Neuronal stem cell (in vitro differentiated cells): Measurements from ENCODE around the gene REV1.
"Not testable (repeated sequence)": the region's sequence is repeated elsewhere in the genome, so short reads cannot be mapped to it uniquely, and the experiment has no call there.

Experiments used
- DNase-seq: peaks from one replicate; pipeline ENCODE4 v3.0.0-alpha.2; 2013; ENCODE audit warnings: low spot score
- H2AFZ ChIP-seq: one replicate; pipeline ENCODE4 v1.6.1; 2013; ENCODE audit warnings: mild to moderate bottlenecking, low read length, inconsistent platforms
- H2AK5ac ChIP-seq: 2 replicates; pipeline ENCODE4 v1.6.1; 2013; ENCODE audit warnings: low read depth, mild to moderate bottlenecking, inconsistent platforms, low read length, moderate library complexity, mixed read lengths
- H2BK120ac ChIP-seq: 2 replicates; pipeline ENCODE4 v1.6.1; 2013; ENCODE audit warnings: low read depth, mild to moderate bottlenecking, inconsistent platforms, low read length, moderate library complexity, mixed read lengths
- H2BK12ac ChIP-seq: one replicate; pipeline ENCODE4 v1.6.1; 2013; ENCODE audit warnings: low read length, inconsistent platforms
- H2BK15ac ChIP-seq: 2 replicates; pipeline ENCODE4 v1.6.1; 2013; ENCODE audit warnings: mild to moderate bottlenecking, low read length, inconsistent platforms, mixed read lengths
- H2BK5ac ChIP-seq: one replicate; pipeline ENCODE4 v1.6.1; 2013; ENCODE audit warnings: inconsistent platforms, mild to moderate bottlenecking, low read length, moderate library complexity
- H3K14ac ChIP-seq: one replicate; pipeline ENCODE4 v1.6.1; 2013; ENCODE audit warnings: low read length, inconsistent platforms
- H3K18ac ChIP-seq: 2 replicates; pipeline ENCODE4 v1.6.1; 2013; ENCODE audit warnings: low read length, inconsistent platforms
- H3K23ac ChIP-seq: 2 replicates; pipeline ENCODE4 v1.6.1; 2013; ENCODE audit warnings: low read depth, mild to moderate bottlenecking, mixed read lengths, low read length, inconsistent platforms; ENCODE audit not compliant: poor library complexity
- H3K27ac ChIP-seq: replicated peaks from 3 replicates; pipeline ENCODE4 v1.5.1; 2013; ENCODE audit warnings: low read length, inconsistent platforms
- H3K27me3 ChIP-seq, 3 experiments: 2 replicates each; pipeline ENCODE4 v1.6.1; 2013; ENCODE audit warnings: low read length in 3 of 3, mild to moderate bottlenecking in 2 of 3, inconsistent platforms in 1 of 3, low read depth in 1 of 3, mixed read lengths in 1 of 3, moderate library complexity in 1 of 3; ENCODE audit not compliant: control insufficient read depth in 3 of 3, insufficient read depth in 3 of 3
- H3K36me3 ChIP-seq, 2 donors: replicated peaks in 1 of 2; 2 replicates each; pipeline ENCODE4 v1.6.1; 2013; ENCODE audit warnings: low read length in 2 of 2; ENCODE audit not compliant: control insufficient read depth in 2 of 2, insufficient read depth in 2 of 2
- H3K4ac ChIP-seq: 2 replicates; pipeline ENCODE4 v1.6.1; 2013; ENCODE audit warnings: inconsistent platforms, mild to moderate bottlenecking, low read length, moderate library complexity
- H3K4me1 ChIP-seq, 2 donors: 1 replicate in 1 of 2; 2 replicates in 1 of 2; pipeline ENCODE4 v1.6.1; 2013; ENCODE audit warnings: low read length in 2 of 2, low read depth in 1 of 2; ENCODE audit not compliant: control insufficient read depth in 2 of 2, insufficient read depth in 1 of 2
- H3K4me2 ChIP-seq: one replicate; pipeline ENCODE4 v1.6.1; 2013; ENCODE audit warnings: mild to moderate bottlenecking, low read length, inconsistent platforms; ENCODE audit not compliant: insufficient read depth, poor library complexity, severe bottlenecking
- H3K4me3 ChIP-seq, 2 donors: 2 replicates each; pipeline ENCODE4 v1.5.1; 2013; ENCODE audit warnings: low read length in 2 of 2, mild to moderate bottlenecking in 2 of 2, inconsistent platforms in 1 of 2, moderate library complexity in 1 of 2
- H3K79me1 ChIP-seq: one replicate; pipeline ENCODE4 v1.6.1; 2013; ENCODE audit warnings: low read depth, mild to moderate bottlenecking, inconsistent platforms, low read length, moderate library complexity
- H3K9ac ChIP-seq: one replicate; pipeline ENCODE4 v1.6.1; 2013; ENCODE audit warnings: mild to moderate bottlenecking, low read depth, low read length, inconsistent platforms; ENCODE audit not compliant: poor library complexity
- H3K9me3 ChIP-seq, 2 donors: replicated peaks in 1 of 2; 2 replicates each; pipeline versions ENCODE3 to v1.6.1; 2013; ENCODE audit warnings: low read length in 2 of 2, mild to moderate bottlenecking in 2 of 2, inconsistent platforms in 1 of 2, low read depth in 1 of 2, mixed read lengths in 1 of 2, moderate library complexity in 1 of 2; ENCODE audit not compliant: control insufficient read depth in 2 of 2, insufficient read depth in 1 of 2
- H4K8ac ChIP-seq: one replicate; pipeline ENCODE4 v1.6.1; 2013; ENCODE audit warnings: low read depth, mild to moderate bottlenecking, inconsistent platforms, low read length, moderate library complexity
- H4K91ac ChIP-seq: one replicate; pipeline ENCODE4 v1.6.1; 2013; ENCODE audit warnings: low read length, low read depth, mild to moderate bottlenecking, inconsistent platforms; ENCODE audit not compliant: poor library complexity
- whole genome bisulfite sequencing, 2 donors: extraction: QIAGEN DNeasy Blood & Tissue Kit; methylation state at CpG; one replicate each; pipeline ENCODE4 v1.1.7; 2013; ENCODE audit warnings: missing lambda C conversion rate in 2 of 2, mixed read lengths in 1 of 2; ENCODE audit not compliant: insufficient read length in 2 of 2, insufficient replicate concordance in 1 of 2; ENCODE audit errors: extremely low coverage in 2 of 2; 5-methylcytosine and 5-hydroxymethylcytosine counted together

Gene REV1

GRCh38 chr2:99471654-99472599, 17.9 kb downstream of the REV1 start:
- no peak for DNase-seq
- Histone ChIP-seq H3K9ac (no peak overlapping the region), H3K9me3 (peaks cover 0 to 31% of the 10 kb centered on the region in 2 donors), H3K27me3 (no peaks in the 10 kb centered on the region), H2BK120ac (no peak overlapping the region), H2AK5ac (no peak overlapping the region), H3K18ac (no peak overlapping the region), H3K36me3 (peaks cover 2 to 8% of the 10 kb centered on the region in 2 donors), H3K14ac (no peak overlapping the region), H4K91ac (no peak overlapping the region), H3K4me1 (peaks cover 2 to 9% of the 10 kb centered on the region in 2 donors), H3K79me1 (peaks cover 2% of the 10 kb centered on the region), H4K8ac (no peak overlapping the region), H2BK5ac (no peak overlapping the region), H3K4me3 (no peak overlapping the region), H3K4me2 (no peak overlapping the region), H3K4ac (no peak overlapping the region), H2BK15ac (no peak overlapping the region), H3K27ac (no peak overlapping the region), H3K23ac (no peak overlapping the region), H2AFZ (no peak overlapping the region), H2BK12ac (no peak overlapping the region)
- WGBS, 2 donors = no CpG with 5 or more reads among the region's 7 CpGs

DNA sequence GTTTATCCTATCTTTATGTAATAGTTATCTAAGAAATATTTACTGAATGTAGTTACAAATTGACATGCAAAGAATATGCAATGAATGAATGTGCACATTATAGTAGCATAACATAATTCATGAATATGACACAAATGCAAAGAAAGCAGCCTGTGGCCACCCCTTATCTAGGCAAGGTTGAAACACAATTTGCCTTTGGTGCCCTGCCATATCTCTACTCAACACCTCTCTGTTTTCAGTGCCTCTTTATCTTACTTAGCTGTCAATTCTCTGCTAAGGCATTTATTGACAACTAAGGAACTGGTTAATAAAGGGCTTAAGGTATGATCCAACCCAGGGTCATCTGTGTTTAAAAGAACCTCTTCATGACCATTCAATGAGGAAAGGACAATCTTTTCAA, 18.9 kb downstream of the REV1 start:
- Histone ChIP-seq H2AFZ (no peak overlapping the region), H2BK12ac (no peak overlapping the region), H3K4ac (no peak overlapping the region), H3K23ac (no peak overlapping the region), H3K36me3 (peaks cover 2 to 11% of the 10 kb centered on the region in 2 donors), H2BK5ac (no peak overlapping the region), H2BK120ac (no peak overlapping the region), H3K4me1 (peaks cover under 1 to 9% of the 10 kb centered on the region in 2 donors), H2AK5ac (no peak overlapping the region), H3K27ac (no peak overlapping the region), H3K18ac (no peak overlapping the region), H3K27me3 (no peaks in the 10 kb centered on the region), H3K14ac (no peak overlapping the region), H4K91ac (no peak overlapping the region), H4K8ac (no peak overlapping the region), H3K4me3 (no peak overlapping the region), H3K9me3 (peaks cover 0 to 26% of the 10 kb centered on the region in 2 donors), H3K9ac (no peak overlapping the region), H2BK15ac (no peak overlapping the region), H3K4me2 (no peak overlapping the region), H3K79me1 (peaks cover 2% of the 10 kb centered on the region)
- DNase-seq = no peak

- no CpG with 5 or more reads among the region's 8 CpGs for WGBS, 2 donors
- H3K9ac ChIP-seq, H3K4ac ChIP-seq, H3K4me3 ChIP-seq, H3K18ac ChIP-seq, H3K79me1 ChIP-seq, H2BK12ac ChIP-seq, H3K14ac ChIP-seq, H3K4me1 ChIP-seq, H3K4me2 ChIP-seq, H4K91ac ChIP-seq, H2AFZ ChIP-seq, H2BK15ac ChIP-seq, H3K27me3 ChIP-seq, H2AK5ac ChIP-seq, H2BK5ac ChIP-seq, H2BK120ac ChIP-seq, H3K27ac ChIP-seq, H4K8ac ChIP-seq, H3K23ac ChIP-seq, DNase-seq: not testable (repeated sequence)
- Histone ChIP-seq H3K36me3 (peaks cover 2 to 11% of the 10 kb centered on the region in 2 donors), H3K9me3 (peaks cover 0 to 26% of the 10 kb centered on the region in 2 donors)
These were observed 19.4 kb downstream of the REV1 start for GRCh38 chr2:99470459-99470858.

DNA sequence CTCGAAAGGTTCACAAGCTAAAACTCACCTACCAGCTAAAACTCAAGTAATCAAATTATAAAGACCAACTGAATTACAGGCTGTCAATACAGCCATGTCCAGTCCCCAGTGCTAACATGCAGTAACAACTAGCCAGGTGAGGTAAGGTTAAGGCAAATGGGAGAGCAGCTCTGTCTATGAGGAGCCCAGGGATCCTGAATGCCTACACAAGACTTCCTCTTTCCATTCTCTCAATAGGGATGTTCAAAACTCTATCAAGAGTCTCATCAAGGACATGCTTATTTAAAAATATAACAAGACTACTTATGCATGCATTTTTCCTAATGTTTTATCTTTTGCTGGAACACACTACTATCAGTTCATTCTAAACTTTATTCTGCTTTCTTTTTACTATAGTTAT, 20.4 kb downstream of the REV1 start:
- Histone ChIP-seq H3K4me1 (peaks cover 0 to 6% of the 10 kb centered on the region in 2 donors), H2AFZ (no peak overlapping the region), H3K27ac (no peak overlapping the region), H3K4me3 (no peak overlapping the region), H3K36me3 (peaks cover 2 to 20% of the 10 kb centered on the region in 2 donors), H3K27me3 (no peaks in the 10 kb centered on the region), H3K18ac (no peak overlapping the region), H3K9me3 (peaks cover 0 to 26% of the 10 kb centered on the region in 2 donors), H2BK15ac (no peak overlapping the region), H2AK5ac (no peak overlapping the region), H4K91ac (no peak overlapping the region), H2BK12ac (no peak overlapping the region), H3K23ac (no peak overlapping the region), H3K9ac (no peak overlapping the region), H3K14ac (no peak overlapping the region), H3K79me1 (peaks cover 2% of the 10 kb centered on the region), H2BK5ac (no peak overlapping the region), H2BK120ac (no peak overlapping the region), H3K4ac (no peak overlapping the region), H4K8ac (no peak overlapping the region), H3K4me2 (no peak overlapping the region)
- WGBS, 2 donors = no CpG with 5 or more reads among the region's 1 CpG
- DNase-seq = no peak
